GM19238 (cell line): ENCODE results near the gene C1QC.

ENCODE experiments used
- DNase-seq: peaks from one replicate; pipeline ENCODE4 v3.0.0; 2011; ENCODE audit warnings: low spot score; ENCODE audit not compliant: insufficient read length

C1QC gene

GRCh38 chr1:22619252-22619651, 24.2 kb upstream of the C1QC start:
- no peak for DNase-seq

GRCh38 chr1:22619798-22620197, 23.6 kb upstream of the C1QC start:
- no peak for DNase-seq

- no peak for DNase-seq
Observed at GRCh38 chr1:22621761-22622160, 21.7 kb upstream of the C1QC start.

GRCh38 chr1:22625262-22625925, 18.0 kb upstream of the C1QC start:
- no peak for DNase-seq

- no peak for DNase-seq
Observed at GRCh38 chr1:22626237-22627157, 16.9 kb upstream of the C1QC start.

- no peak for DNase-seq
Observed at GRCh38 chr1:22627331-22627730, 16.1 kb upstream of the C1QC start.

GRCh38 chr1:22628698-22629444, 14.6 kb upstream of the C1QC start:
- no peak for DNase-seq

- no peak for DNase-seq
Observed at GRCh38 chr1:22629886-22630285, 13.5 kb upstream of the C1QC start.

- DNase-seq = no peak
Observed at GRCh38 chr1:22633697-22634463, 9.6 kb upstream of the C1QC start.

- no peak for DNase-seq
Observed at GRCh38 chr1:22635436-22635835, 8.0 kb upstream of the C1QC start.

GRCh38 chr1:22636353-22636752, 7.1 kb upstream of the C1QC start, which contains the start of gene C1QA:
C1QA (plus strand) TSS chr1:22636628; CDS start chr1:22637617, 989 bp downstream.
- DNase-seq = no peak

GRCh38 chr1:22636927-22637326, 6.5 kb upstream of the C1QC start:
- DNase-seq = no peak

- no peak for DNase-seq
Observed at GRCh38 chr1:22637907-22638445, 5.5 kb upstream of the C1QC start.

GRCh38 chr1:22638476-22639234, 4.8 kb upstream of the C1QC start:
- DNase-seq = no peak

GRCh38 chr1:22639286-22639685, 4.1 kb upstream of the C1QC start:
- no peak for DNase-seq

GRCh38 chr1:22641247-22641646, 2.2 kb upstream of the C1QC start:
- no peak for DNase-seq

GRCh38 chr1:22641906-22642636, 1.4 kb upstream of the C1QC start:
- DNase-seq = peak; percentile 80

GRCh38 chr1:22643928-22644327, 495 bp downstream of the C1QC start:
- no peak for DNase-seq

- DNase-seq = no peak
Observed at GRCh38 chr1:22645931-22646330, 2.5 kb downstream of the C1QC start.
